Hematopoietic multipotent progenitor cell (in vitro differentiated cells): ENCODE data around the gene DLD. TPM values are rescaled to one million over a fixed set of nuclear protein-coding genes. Genes with fewer than 3 reads are reported as not detected.

Source experiments
- DNase-seq, 3 donors: peaks; one replicate each; pipeline ENCODE4 v3.0.0-alpha.2; 2011 to 2015; ENCODE audit warnings: low read depth in 2 of 3, low spot score in 2 of 3
- total RNA-seq: library from RNA; depleted of rRNA; stranded (reverse); fragments of >200 nt; gene quantifications from one replicate; pipeline ENCODE4 v1.2.3, GENCODE V29; 2012

The DLD gene
- total RNA-seq, 1 donor, result 37.7 TPM

GRCh38 chr7:107961405-107961804 is 70.4 kb downstream of the DLD start:
- no peak for DNase-seq

- no peak for DNase-seq
Measured at GRCh38 chr7:107962817-107963216, 71.8 kb downstream of the DLD start.

- DNase-seq, result no peak
Measured at GRCh38 chr7:107964510-107964909, 73.5 kb downstream of the DLD start.

GRCh38 chr7:107966711-107967110 is 75.7 kb downstream of the DLD start:
- no peak for DNase-seq

GRCh38 chr7:107967420-107967819 is 76.4 kb downstream of the DLD start:
- DNase-seq, result no peak

GRCh38 chr7:107968449-107968848 is 77.5 kb downstream of the DLD start:
- no peak for DNase-seq

- no peak for DNase-seq
Measured at GRCh38 chr7:107969856-107970255, 78.9 kb downstream of the DLD start.

Other genes starting within 250 kb of the DLD start
- 0.27 TPM for gene SLC26A4, start 230.4 kb upstream of the DLD start, total RNA-seq
- 35.3 TPM for gene CBLL1, start 147.0 kb upstream of the DLD start, total RNA-seq
- gene SLC26A3, start 88.0 kb upstream of the DLD start, total RNA-seq, result not detected
- 0.27 TPM for gene LAMB1, start 112.0 kb downstream of the DLD start, total RNA-seq
- not detected for gene LAMB4, start 239.2 kb downstream of the DLD start, total RNA-seq